Memory B cell (primary cell): ENCODE measurements around the gene ARL3.

Source experiments
- ATAC-seq: fragments of 150-1000 bp; cut with Tn5 transposase; 2 replicates; pipeline ENCODE4 v1.10.0; 2021; ENCODE audit warnings: low read depth, mild to moderate bottlenecking, moderate library complexity
- DNase-seq, 2 donors: peaks; one replicate each; pipeline ENCODE4 v3.0.0; 2022; ENCODE audit warnings: low spot score in 2 of 2
- H3K27ac Mint-ChIP-seq: one replicate; pipeline ENCODE4 v1.8.0; 2022; ENCODE audit warnings: mild to moderate bottlenecking, moderate library complexity, mixed read lengths
- H3K27me3 Mint-ChIP-seq: one replicate; pipeline ENCODE4 v1.8.0; 2022; ENCODE audit warnings: mixed read lengths
- H3K36me3 Mint-ChIP-seq: one replicate; pipeline ENCODE4 v1.8.0; 2022; ENCODE audit warnings: mild to moderate bottlenecking, mixed read lengths
- H3K4me1 Mint-ChIP-seq: one replicate; pipeline ENCODE4 v1.8.0; 2022; ENCODE audit warnings: mixed read lengths
- H3K4me3 Mint-ChIP-seq: one replicate; pipeline ENCODE4 v1.8.0; 2022; ENCODE audit warnings: mild to moderate bottlenecking, moderate library complexity, mixed read lengths
- H3K9me3 Mint-ChIP-seq: one replicate; pipeline ENCODE4 v1.8.0; 2022; ENCODE audit warnings: mixed read lengths

Gene ARL3

DNA sequence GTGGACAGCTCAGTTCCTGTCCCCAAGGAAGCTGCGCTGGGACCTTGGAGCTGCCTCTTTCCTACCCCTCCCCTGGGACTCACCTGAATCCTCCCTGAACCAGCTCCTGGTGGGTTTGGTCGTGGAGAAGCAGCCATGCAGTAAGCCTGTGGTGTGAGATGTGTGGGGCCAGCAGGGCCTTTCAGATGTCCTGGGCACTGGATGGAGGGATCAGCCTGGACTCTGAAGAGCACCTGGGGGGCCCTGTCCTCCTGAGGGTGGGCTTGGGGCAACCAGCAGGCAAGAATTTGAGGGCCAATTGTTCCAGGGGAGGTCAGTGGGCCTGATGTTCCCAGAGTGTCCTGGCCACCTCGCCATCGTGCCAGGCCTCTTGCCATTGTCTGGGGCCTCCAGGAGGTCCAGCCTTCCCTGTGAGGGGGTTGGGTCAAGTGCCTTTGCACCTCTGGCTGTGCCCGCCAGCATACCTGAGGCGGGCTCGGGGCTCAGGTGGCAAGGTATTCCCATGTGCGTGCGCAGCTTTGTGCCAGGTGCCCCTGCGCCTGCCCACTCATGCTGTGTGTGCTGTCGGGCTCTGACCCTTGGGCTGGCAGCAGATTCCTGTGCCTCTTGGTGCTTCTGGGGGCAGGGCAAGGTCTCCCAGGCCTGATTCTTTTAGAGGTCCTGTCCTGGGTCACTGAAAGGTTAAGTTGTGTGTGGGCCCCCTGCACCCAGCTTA is 62.6 kb downstream of the ARL3 start:
- no peak for ATAC-seq
- Mint-ChIP-seq H3K27me3 (no peaks in the 10 kb centered on the region), H3K27ac (peak overlapping the region; percentile 93), H3K9me3 (no peaks in the 10 kb centered on the region), H3K4me1 (peaks cover 58% of the 10 kb centered on the region), H3K4me3 (peak overlapping the region; percentile 74), H3K36me3 (peaks cover 26% of the 10 kb centered on the region)
- DNase-seq = no peak

DNA sequence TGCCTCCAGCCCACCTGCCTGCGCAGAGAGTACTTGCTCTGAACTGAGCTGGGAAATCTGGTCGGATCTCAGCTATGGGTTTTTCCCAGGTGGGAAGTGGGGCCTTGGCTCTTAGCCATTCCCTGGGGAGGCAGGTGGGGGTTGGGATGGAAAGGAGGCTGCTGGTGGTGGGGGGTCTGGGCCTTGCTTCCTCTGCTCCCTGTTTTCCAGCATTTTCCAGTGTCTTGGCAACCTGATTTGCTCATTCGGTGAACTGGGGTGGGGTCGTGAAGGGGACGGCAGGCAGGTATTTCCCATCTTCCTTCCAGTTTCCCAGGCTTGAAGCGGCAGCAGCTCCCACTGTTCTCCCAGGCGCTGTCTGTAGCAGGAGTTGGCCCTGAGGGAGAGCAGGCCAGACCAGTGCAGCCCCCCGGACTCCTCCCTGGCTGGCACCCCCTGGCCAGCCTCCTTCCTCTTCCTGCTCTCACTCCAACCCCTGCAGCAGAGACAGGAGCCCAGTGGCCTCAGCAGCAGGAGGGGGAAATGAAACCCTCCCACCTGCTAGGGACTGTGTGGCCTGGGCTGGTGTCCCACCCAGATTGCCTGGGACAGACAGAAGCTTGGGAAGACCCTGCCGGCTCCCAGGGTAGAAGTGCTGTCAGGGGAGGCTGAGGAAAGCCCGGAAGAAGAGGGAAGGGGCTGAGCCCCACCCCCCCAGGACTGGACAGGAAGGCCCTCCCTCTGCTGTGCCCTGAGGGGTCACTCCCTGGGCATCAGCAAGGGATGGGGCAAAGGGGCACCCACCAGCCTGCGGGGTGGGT is 63.3 kb downstream of the ARL3 start:
- Mint-ChIP-seq H3K36me3 (peaks cover 21% of the 10 kb centered on the region), H3K4me1 (peaks cover 63% of the 10 kb centered on the region)

DNA sequence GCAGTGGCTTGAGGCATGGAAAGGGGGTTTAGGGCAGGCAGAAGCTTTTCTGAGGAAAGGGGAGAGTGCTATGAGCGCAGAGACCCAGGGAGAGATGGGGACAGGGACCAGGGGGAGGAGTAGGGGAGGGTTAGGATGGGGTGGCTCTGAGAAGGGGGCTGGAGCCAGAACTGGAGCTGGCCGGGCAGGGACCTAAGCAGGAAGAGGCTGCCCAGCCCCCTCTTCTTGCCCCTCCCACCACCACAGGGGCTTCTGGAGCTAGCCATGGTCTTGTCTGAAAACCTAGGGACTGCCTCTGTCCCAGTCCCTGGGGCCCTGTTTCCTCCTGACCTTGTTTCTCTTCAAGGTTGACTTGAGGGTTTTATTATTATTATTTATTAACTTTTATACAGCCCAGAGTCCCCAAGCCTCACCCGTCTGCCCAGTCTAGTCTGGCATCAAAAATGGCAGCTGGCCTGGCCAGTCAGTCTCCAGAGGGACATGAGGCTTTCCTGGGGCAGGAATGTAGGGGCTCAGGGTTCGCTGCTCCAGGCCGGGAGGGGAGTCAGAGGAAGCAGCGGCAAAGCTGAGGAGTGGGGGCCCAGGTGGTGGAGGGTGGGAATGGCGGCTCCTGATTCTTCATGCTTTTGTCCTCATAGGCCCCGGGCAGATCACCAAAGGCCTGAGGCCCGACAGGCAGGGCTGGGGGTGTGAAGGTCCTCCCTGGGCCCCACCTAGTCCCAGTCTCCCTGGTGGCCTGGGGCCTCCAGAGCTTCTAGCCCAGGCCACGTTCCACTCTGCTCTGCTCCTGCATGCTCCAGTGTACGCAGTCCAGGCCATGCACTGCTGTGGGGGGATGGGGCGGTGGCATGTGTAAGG is 64.2 kb downstream of the ARL3 start:
- H3K36me3 Mint-ChIP-seq = peaks cover 16% of the 10 kb centered on the region
- peak overlapping the region; percentile 93 for H3K27ac Mint-ChIP-seq
- ATAC-seq (no peak), DNase-seq (no peak)
- H3K4me1 Mint-ChIP-seq = peaks cover 63% of the 10 kb centered on the region
- H3K27me3 Mint-ChIP-seq = no peaks in the 10 kb centered on the region
- no peaks in the 10 kb centered on the region for H3K9me3 Mint-ChIP-seq
- peak overlapping the region; percentile 73 for H3K4me3 Mint-ChIP-seq

More for the DNA sequence above, 63.3 kb downstream of the ARL3 start:
- no peak for DNase-seq
- no peak for ATAC-seq
- H3K4me3 Mint-ChIP-seq = peak overlapping the region; percentile 73
- peak overlapping the region; percentile 93 for H3K27ac Mint-ChIP-seq
- no peaks in the 10 kb centered on the region for H3K27me3 Mint-ChIP-seq
- H3K9me3 Mint-ChIP-seq = no peaks in the 10 kb centered on the region

DNA sequence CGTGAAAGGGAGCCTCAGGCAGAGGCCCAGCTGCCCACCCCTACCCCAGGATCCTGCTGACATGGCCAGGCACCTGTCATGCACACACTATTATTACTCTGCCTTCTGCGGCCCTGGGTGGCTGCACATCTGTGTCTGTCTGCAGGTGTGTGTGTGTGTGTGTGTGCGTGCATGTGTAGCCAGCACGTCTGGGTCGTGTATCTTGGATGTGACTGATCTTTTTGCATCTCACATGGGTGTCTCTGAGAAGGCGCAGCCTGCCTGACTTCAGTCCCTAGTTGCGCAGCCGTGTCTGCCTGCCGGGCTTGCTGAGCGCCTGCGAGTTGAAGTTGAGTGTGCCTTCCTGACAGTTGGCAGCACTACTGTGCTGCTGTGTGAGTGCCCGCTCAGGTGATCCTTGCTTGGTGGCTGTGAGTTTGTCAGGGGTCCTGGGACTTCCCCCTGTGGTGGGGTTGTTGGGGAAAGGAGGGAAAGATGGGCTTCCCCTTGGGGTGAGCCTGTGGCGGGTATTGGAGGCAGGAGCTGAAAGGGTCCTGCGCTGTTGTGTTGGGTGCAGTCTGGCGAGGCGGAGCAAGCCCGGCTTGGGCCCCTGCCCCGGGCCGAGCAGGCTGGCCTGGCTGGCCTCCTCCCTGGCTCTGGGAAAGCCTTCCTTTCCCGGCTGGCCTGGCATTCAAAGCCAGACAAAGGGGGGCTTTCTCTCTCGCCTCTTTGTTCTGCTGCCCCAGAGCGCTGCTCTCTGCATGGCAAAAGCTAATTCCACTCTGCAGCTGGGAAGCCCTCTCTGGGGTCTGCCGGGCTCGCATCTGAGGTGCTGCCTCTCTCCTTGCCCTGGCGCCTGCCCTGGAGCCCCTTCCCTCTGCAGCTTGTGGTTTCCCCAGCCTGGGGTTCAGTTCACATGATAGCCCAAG is 65.1 kb downstream of the ARL3 start:
- DNase-seq (peak in 1 of 2 donors; percentile 32), ATAC-seq (no peak)
- Mint-ChIP-seq H3K9me3 (no peaks in the 10 kb centered on the region), H3K4me1 (peaks cover 63% of the 10 kb centered on the region), H3K27me3 (no peaks in the 10 kb centered on the region), H3K4me3 (peak overlapping the region; percentile 96), H3K36me3 (peaks cover 11% of the 10 kb centered on the region), H3K27ac (peak overlapping the region; percentile 93)

DNA sequence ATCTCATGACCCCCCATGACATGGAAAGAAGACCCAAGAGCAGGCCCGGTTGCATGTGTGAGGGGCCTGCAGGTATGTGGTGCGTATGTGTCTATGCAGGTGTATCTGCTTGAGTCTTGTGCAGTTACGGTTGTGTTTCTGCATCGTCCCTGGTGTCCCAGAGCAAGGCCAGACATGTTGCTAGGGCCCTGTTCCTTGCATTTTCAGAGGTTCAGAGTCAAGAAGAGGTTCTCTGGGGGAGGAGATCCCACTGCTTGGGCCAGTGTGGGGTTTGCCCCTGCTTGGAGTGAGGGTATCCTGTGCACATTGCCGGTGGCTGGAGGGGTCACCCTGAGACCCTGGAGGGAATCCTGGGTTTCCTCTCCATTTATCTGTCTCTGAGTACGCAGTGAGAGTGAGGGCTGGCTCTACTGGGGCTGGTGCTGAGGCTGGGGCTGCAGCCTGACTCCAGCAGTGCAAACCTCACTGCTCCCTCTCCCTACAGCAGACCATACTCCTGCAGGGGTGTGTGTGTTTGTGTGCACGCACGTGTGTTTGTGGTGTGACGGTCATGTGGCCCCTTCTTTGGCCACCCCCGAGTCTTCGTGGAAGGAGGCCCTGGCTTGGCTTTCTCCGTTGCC is 65.8 kb downstream of the ARL3 start:
- Mint-ChIP-seq H3K9me3 (no peaks in the 10 kb centered on the region), H3K4me3 (peak overlapping the region; percentile 96), H3K27me3 (no peaks in the 10 kb centered on the region), H3K27ac (no peak overlapping the region), H3K36me3 (peaks cover 6% of the 10 kb centered on the region), H3K4me1 (peaks cover 59% of the 10 kb centered on the region)
- no peak for ATAC-seq
- DNase-seq = no peak

DNA sequence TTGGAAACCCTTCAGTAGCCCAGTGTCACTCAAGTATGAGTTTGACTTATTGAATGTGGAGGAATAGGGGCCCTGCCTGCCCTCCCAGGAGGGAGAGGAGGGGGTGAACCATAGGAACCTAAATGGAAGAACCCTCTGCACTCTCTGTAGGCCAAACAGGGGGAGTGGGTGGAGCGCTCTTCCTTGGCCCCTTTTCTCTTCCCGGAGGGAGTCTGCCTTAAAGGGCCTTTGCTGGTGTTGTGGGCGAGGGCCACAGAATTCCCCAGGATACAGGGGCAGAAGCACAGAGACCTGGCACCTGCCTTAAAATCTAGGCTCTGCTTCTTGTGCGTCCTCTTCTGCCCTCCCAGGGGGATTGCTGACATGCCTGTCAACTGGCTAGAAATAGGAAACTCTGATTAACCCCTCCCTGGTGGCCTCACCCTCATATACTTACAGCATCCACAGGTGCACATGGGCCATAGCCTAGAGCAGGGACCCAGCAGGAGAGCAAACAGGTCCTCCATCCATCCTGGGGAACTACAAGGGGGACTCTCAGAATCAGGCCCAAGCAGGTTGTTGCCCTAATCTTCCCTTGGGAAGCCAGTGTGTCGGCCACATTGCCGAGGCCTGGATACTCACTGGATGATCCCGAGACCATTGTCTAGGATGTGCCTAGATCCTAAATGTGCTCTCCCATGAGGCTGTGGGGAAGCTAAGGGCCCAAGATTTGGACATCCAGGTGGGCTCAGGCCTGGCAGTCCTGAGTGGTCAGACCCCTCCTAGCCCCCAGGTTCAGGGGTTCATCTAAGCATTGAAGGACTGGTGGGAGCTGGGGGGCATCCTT is 66.5 kb downstream of the ARL3 start:
- H3K27me3 Mint-ChIP-seq = no peaks in the 10 kb centered on the region
- H3K36me3 Mint-ChIP-seq = peaks cover 2% of the 10 kb centered on the region
- H3K4me3 Mint-ChIP-seq = peak overlapping the region; percentile 96
- H3K27ac Mint-ChIP-seq = peak overlapping the region; percentile 51
- H3K9me3 Mint-ChIP-seq = no peaks in the 10 kb centered on the region
- no peak for ATAC-seq
- H3K4me1 Mint-ChIP-seq = peaks cover 55% of the 10 kb centered on the region
- DNase-seq = peak; percentile 27 to 29

DNA sequence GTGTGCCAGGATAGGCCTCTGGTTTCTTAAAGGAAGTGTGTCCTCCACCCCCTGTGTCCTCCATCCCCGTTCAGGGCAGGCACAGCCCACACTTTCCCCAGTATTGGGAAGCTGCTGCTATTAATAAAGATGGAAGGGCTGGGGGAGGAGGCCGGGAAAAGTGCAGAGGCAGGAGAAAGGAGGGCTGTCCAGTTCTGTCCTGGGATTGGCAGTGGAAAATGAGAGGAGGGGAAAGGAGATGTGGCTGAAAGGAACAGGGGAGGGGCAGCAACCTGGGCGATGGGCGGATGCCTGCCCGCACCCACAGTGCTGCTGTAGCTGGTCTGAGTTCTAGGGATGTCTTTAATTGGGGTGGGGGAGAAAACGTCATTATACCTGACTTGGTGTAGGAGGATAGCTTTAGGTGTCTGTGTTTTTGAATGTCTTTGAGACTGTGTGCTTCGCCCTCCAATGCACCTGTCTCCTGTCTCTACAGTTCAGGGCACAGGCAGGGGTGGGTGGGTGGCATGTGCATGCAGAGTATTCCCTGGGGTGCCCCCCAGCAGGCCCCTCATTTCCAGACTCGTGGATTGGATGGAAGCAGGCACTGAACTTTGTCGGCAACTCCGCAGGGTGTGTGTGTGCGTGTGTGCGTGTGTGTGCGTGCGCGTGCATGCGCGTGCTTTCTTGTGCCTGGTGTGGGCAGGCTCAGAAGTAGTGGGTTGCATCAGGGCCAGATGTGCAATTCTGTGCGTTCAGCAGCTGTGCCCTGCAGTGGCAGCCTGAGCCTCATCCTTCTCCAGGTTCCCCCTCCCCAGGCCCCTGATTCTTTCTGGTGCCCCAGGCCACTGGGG is 67.4 kb downstream of the ARL3 start:
- peaks cover 2% of the 10 kb centered on the region for H3K36me3 Mint-ChIP-seq
- ATAC-seq (no peak), DNase-seq (peak in 1 of 2 donors; percentile 54)
- peak overlapping the region; percentile 96 for H3K4me3 Mint-ChIP-seq
- peak overlapping the region; percentile 97 for H3K27ac Mint-ChIP-seq
- peaks cover 49% of the 10 kb centered on the region for H3K4me1 Mint-ChIP-seq
- no peaks in the 10 kb centered on the region for H3K27me3 Mint-ChIP-seq
- H3K9me3 Mint-ChIP-seq = no peaks in the 10 kb centered on the region

DNA sequence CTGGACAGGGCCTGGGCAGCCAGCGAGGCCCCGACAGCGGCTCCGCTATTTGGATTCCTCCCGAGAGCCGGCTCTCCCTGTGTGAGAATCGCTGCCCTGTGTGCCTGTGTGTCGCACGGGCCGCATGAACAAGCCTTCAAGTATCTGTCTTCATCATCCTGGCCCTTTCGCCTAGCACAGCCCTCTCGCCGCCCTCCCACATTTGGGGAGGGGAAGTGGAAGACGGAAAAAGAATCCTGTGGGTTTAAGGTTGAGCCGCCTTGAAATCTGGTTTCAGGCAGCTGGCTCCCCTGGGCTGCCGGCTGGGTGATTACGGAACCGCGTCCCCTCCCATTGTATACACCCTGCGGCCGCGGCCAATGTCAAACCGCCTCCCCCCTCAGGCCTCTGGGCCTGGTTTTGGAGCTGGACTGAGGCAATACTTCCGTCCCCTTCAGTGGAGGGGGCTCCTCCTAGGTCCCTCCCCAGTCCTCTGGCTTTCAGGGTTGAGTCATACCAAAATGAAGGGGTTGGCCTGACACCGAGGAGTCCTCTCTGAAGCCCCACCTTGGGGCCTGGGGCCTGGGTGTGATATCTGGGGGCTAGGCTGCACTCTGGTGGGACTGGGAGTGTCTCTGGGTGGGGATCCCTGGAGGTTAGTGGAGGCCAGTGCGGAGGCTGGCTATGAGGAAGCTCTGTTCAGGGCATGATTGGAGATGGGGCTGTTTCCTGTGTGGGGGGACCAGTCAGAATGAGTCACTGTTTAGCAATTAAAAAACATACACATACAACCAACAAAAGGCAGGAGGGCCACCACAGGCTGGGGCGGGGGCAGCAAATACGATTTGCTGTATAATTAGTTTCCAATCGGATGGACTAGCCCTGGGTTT is 68.2 kb downstream of the ARL3 start:
- Mint-ChIP-seq H3K4me1 (peaks cover 46% of the 10 kb centered on the region), H3K36me3 (peaks cover 2% of the 10 kb centered on the region), H3K4me3 (peak overlapping the region; percentile 96)

DNA sequence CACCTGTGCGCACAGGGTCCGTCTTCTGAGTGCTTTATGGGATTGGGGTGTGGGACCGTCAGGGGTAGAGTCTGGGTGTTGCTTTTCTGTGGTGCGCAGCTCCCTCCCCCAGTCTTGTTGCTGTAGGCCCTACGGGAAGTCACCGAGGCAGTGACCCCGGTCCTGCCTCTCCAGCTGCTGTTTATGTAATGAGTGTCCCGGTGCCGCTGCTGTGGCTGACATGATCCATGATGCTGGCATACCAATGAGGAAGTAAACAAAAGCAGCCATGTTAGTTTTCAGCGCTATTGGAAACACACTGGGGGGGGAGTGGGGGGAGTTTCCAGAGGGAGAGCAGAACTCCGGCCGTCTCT is 68.8 kb downstream of the ARL3 start:
- ATAC-seq (peak; percentile 0), DNase-seq (peak in 1 of 2 donors; percentile 21)
- peak overlapping the region; percentile 96 for H3K4me3 Mint-ChIP-seq
- no peaks in the 10 kb centered on the region for H3K9me3 Mint-ChIP-seq
- peaks cover 2% of the 10 kb centered on the region for H3K36me3 Mint-ChIP-seq
- peaks cover 40% of the 10 kb centered on the region for H3K4me1 Mint-ChIP-seq
- H3K27ac Mint-ChIP-seq = peak overlapping the region; percentile 97
- no peaks in the 10 kb centered on the region for H3K27me3 Mint-ChIP-seq

More for the DNA sequence above, 68.2 kb downstream of the ARL3 start:
- peak; percentile 4 for ATAC-seq
- H3K27me3 Mint-ChIP-seq = no peaks in the 10 kb centered on the region
- H3K27ac Mint-ChIP-seq = peak overlapping the region; percentile 97
- H3K9me3 Mint-ChIP-seq = no peaks in the 10 kb centered on the region
- peak; percentile 38 to 51 for DNase-seq

DNA sequence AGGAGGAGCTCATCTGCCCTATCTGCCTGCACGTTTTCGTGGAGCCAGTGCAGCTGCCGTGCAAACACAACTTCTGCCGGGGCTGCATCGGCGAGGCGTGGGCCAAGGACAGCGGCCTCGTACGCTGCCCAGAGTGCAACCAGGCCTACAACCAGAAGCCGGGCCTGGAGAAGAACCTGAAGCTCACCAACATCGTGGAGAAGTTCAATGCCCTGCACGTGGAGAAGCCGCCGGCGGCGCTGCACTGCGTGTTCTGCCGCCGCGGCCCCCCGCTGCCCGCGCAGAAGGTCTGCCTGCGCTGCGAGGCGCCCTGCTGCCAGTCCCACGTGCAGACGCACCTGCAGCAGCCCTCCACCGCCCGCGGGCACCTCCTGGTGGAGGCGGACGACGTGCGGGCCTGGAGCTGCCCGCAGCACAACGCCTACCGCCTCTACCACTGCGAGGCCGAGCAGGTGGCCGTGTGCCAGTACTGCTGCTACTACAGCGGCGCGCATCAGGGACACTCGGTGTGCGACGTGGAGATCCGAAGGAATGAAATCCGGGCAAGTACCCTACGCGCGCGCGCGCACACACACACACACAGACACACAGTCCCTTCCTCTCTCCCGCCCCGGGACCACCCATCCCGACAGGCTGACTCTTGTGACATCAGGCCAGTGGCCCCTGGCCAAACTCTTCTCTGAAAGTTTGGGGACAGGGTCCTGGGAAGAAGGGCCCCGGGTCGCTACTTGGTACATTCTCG is 69.4 kb downstream of the ARL3 start:
- Mint-ChIP-seq H3K27ac (peak overlapping the region; percentile 97), H3K4me3 (peak overlapping the region; percentile 96), H3K4me1 (peaks cover 36% of the 10 kb centered on the region), H3K27me3 (no peaks in the 10 kb centered on the region), H3K9me3 (no peaks in the 10 kb centered on the region), H3K36me3 (peaks cover 2% of the 10 kb centered on the region)
- ATAC-seq (peak; percentile 58), DNase-seq (peak; percentile 85 to 86)
